HUES48 (cell line): ENCODE data around the gene ABLIM2.

Experiments used
- H3K27ac ChIP-seq: one replicate; pipeline ENCODE4 v1.7.0; 2013; ENCODE audit warnings: low read depth, low read length, inconsistent platforms
- H3K27me3 ChIP-seq: 2 replicates; pipeline ENCODE4 v1.6.1; 2013; ENCODE audit warnings: mild to moderate bottlenecking, low read length; ENCODE audit not compliant: control insufficient read depth, insufficient read depth
- H3K36me3 ChIP-seq: 2 replicates; pipeline ENCODE4 v1.6.1; 2013; ENCODE audit warnings: low read length; ENCODE audit not compliant: control insufficient read depth, insufficient read depth
- H3K4me1 ChIP-seq: 2 replicates; pipeline ENCODE4 v1.6.1; 2013; ENCODE audit warnings: mild to moderate bottlenecking, low read length; ENCODE audit not compliant: control insufficient read depth, insufficient read depth
- H3K4me3 ChIP-seq: 2 replicates; pipeline ENCODE4 v1.5.1; 2013; ENCODE audit warnings: mild to moderate bottlenecking, low read depth, low read length
- H3K9ac ChIP-seq: 2 replicates; pipeline ENCODE4 v1.6.1; 2013; ENCODE audit warnings: mild to moderate bottlenecking, low read depth, low read length, moderate library complexity
- H3K9me3 ChIP-seq: 2 replicates; pipeline ENCODE4 v1.6.1; 2013; ENCODE audit warnings: low read length; ENCODE audit not compliant: control insufficient read depth, insufficient read depth

The ABLIM2 gene

GRCh38 chr4:8171984-8172924 lies 13.6 kb upstream of the ABLIM2 start:
- H3K4me1 ChIP-seq = no peaks in the 10 kb centered on the region
- no peak overlapping the region for H3K4me3 ChIP-seq
- H3K9ac ChIP-seq = no peak overlapping the region
- H3K27me3 ChIP-seq = no peaks in the 10 kb centered on the region
- peaks cover 10% of the 10 kb centered on the region for H3K9me3 ChIP-seq
- no peak overlapping the region for H3K27ac ChIP-seq
- H3K36me3 ChIP-seq = no peaks in the 10 kb centered on the region

GRCh38 chr4:8171266-8171665 lies 12.7 kb upstream of the ABLIM2 start:
- Histone ChIP-seq H3K4me3 (no peak overlapping the region), H3K4me1 (no peaks in the 10 kb centered on the region), H3K27me3 (no peaks in the 10 kb centered on the region), H3K36me3 (no peaks in the 10 kb centered on the region), H3K9me3 (peaks cover 10% of the 10 kb centered on the region), H3K9ac (no peak overlapping the region), H3K27ac (no peak overlapping the region)

GRCh38 chr4:8170341-8170740 lies 11.7 kb upstream of the ABLIM2 start:
- Histone ChIP-seq H3K27ac (no peak overlapping the region), H3K9me3 (peaks cover 10% of the 10 kb centered on the region), H3K9ac (no peak overlapping the region), H3K27me3 (no peaks in the 10 kb centered on the region), H3K4me1 (no peaks in the 10 kb centered on the region), H3K36me3 (no peaks in the 10 kb centered on the region), H3K4me3 (no peak overlapping the region)

- Histone ChIP-seq H3K27ac (no peak overlapping the region), H3K4me3 (no peak overlapping the region), H3K27me3 (no peaks in the 10 kb centered on the region), H3K36me3 (no peaks in the 10 kb centered on the region), H3K9ac (no peak overlapping the region), H3K4me1 (no peaks in the 10 kb centered on the region), H3K9me3 (peaks cover 10% of the 10 kb centered on the region)
These were observed 11.2 kb upstream of the ABLIM2 start for GRCh38 chr4:8169763-8170162.

- no peak overlapping the region for H3K4me3 ChIP-seq
- H3K27ac ChIP-seq = no peak overlapping the region
- peaks cover 10% of the 10 kb centered on the region for H3K9me3 ChIP-seq
- no peaks in the 10 kb centered on the region for H3K36me3 ChIP-seq
- H3K9ac ChIP-seq = no peak overlapping the region
- no peaks in the 10 kb centered on the region for H3K4me1 ChIP-seq
- no peaks in the 10 kb centered on the region; the same call in 1 of the 2 replicates for H3K27me3 ChIP-seq
These were observed 10.4 kb upstream of the ABLIM2 start for GRCh38 chr4:8168832-8169598.

- Histone ChIP-seq H3K27me3 (no peaks in the 10 kb centered on the region; the same call in 1 of the 2 replicates), H3K27ac (no peak overlapping the region), H3K9ac (no peak overlapping the region), H3K4me3 (no peak overlapping the region), H3K36me3 (no peaks in the 10 kb centered on the region), H3K9me3 (peaks cover 10% of the 10 kb centered on the region), H3K4me1 (no peaks in the 10 kb centered on the region)
These were observed 9.6 kb upstream of the ABLIM2 start for GRCh38 chr4:8168232-8168631.

- Histone ChIP-seq H3K9me3 (peaks cover 10% of the 10 kb centered on the region), H3K9ac (no peak overlapping the region), H3K27ac (no peak overlapping the region), H3K27me3 (no peaks in the 10 kb centered on the region; the same call in 1 of the 2 replicates), H3K4me3 (no peak overlapping the region), H3K36me3 (no peaks in the 10 kb centered on the region), H3K4me1 (no peaks in the 10 kb centered on the region)
These were observed 9.2 kb upstream of the ABLIM2 start for GRCh38 chr4:8167815-8168214.

GRCh38 chr4:8167291-8167690 lies 8.7 kb upstream of the ABLIM2 start:
- Histone ChIP-seq H3K27me3 (no peaks in the 10 kb centered on the region; the same call in 1 of the 2 replicates), H3K4me1 (no peaks in the 10 kb centered on the region), H3K27ac (no peak overlapping the region), H3K9ac (no peak overlapping the region), H3K36me3 (no peaks in the 10 kb centered on the region), H3K9me3 (peaks cover 10% of the 10 kb centered on the region), H3K4me3 (no peak overlapping the region)

- Histone ChIP-seq H3K4me1 (no peaks in the 10 kb centered on the region), H3K36me3 (no peaks in the 10 kb centered on the region), H3K9ac (no peak overlapping the region), H3K9me3 (peaks cover 10% of the 10 kb centered on the region), H3K27ac (no peak overlapping the region), H3K27me3 (peaks cover 3% of the 10 kb centered on the region), H3K4me3 (no peak overlapping the region)
These were observed 6.8 kb upstream of the ABLIM2 start for GRCh38 chr4:8165374-8165896.

GRCh38 chr4:8164687-8165086 lies 6.1 kb upstream of the ABLIM2 start:
- no peak overlapping the region for H3K27ac ChIP-seq
- H3K9me3 ChIP-seq = peaks cover 10% of the 10 kb centered on the region
- peaks cover 10% of the 10 kb centered on the region for H3K27me3 ChIP-seq
- no peaks in the 10 kb centered on the region for H3K36me3 ChIP-seq
- H3K4me3 ChIP-seq = no peak overlapping the region
- H3K9ac ChIP-seq = no peak overlapping the region
- H3K4me1 ChIP-seq = no peaks in the 10 kb centered on the region

GRCh38 chr4:8164194-8164565 lies 5.6 kb upstream of the ABLIM2 start:
- Histone ChIP-seq H3K9ac (no peak overlapping the region), H3K4me1 (no peaks in the 10 kb centered on the region; the same call in 1 of the 2 replicates), H3K27me3 (peaks cover 15% of the 10 kb centered on the region), H3K9me3 (peaks cover 10% of the 10 kb centered on the region), H3K36me3 (no peaks in the 10 kb centered on the region), H3K4me3 (no peak overlapping the region), H3K27ac (no peak overlapping the region)
